SJSA1 (cell line): Measurements from ENCODE around the gene MTHFD1L. TPM values are rescaled to one million over a fixed set of nuclear protein-coding genes. Genes with fewer than 3 reads are reported as not detected.
A peak's percentile ranks its signal among the peaks of the same experiment; 100 is the strongest.
"Not testable (repeated sequence)": the region's sequence is repeated elsewhere in the genome, so short reads cannot be mapped to it uniquely, and the experiment has no call there.

Experiments used
- DNase-seq, 2 experiments: peaks; one replicate each; pipeline ENCODE4 v3.0.0-alpha.2; 2015 to 2020; ENCODE audit warnings: low spot score in 2 of 2, low read depth in 1 of 2
- H3K27ac ChIP-seq: fragments of 250-450 bp; sonication (Bioruptor Pico); 2 replicates; pipeline ENCODE4 v1.5.1; 2020; ENCODE audit warnings: mild to moderate bottlenecking, moderate library complexity
- H3K27me3 ChIP-seq: fragments of 250-450 bp; sonication (Bioruptor Pico); replicated peaks from 2 replicates; pipeline ENCODE4 v1.5.1; 2020; ENCODE audit warnings: mild to moderate bottlenecking, moderate library complexity
- H3K36me3 ChIP-seq: fragments of 250-450 bp; sonication (Bioruptor Pico); 2 replicates; pipeline ENCODE4 v1.5.1; 2020; ENCODE audit warnings: mild to moderate bottlenecking
- H3K4me1 ChIP-seq: fragments of 250-450 bp; sonication (Bioruptor Pico); replicated peaks from 2 replicates; pipeline ENCODE4 v1.6.1; 2021; ENCODE audit warnings: mild to moderate bottlenecking
- H3K4me3 ChIP-seq: fragments of 250-450 bp; sonication (Bioruptor Pico); 2 replicates; pipeline ENCODE4 v1.5.1; 2020; ENCODE audit warnings: mild to moderate bottlenecking
- H3K9me3 ChIP-seq: fragments of 250-450 bp; sonication (Bioruptor Pico); replicated peaks from 2 replicates; pipeline ENCODE4 v1.5.1; 2020; ENCODE audit warnings: mild to moderate bottlenecking
- total RNA-seq: library from RNA; depleted of rRNA; stranded (reverse); fragments of >200 nt; shearing (Covaris generic); gene quantifications from 2 replicates; pipeline ENCODE4 v1.2.3, GENCODE V29; 2014

Gene MTHFD1L
- total RNA-seq, 1 experiment from 2014 or later: 24.8 TPM

- DNase-seq: no peak
- Histone ChIP-seq H3K4me3 (no peak overlapping the region), H3K36me3 (peaks cover 16% of the 10 kb centered on the region), H3K27me3 (no peaks in the 10 kb centered on the region), H3K9me3 (no peaks in the 10 kb centered on the region), H3K27ac (no peak overlapping the region), H3K4me1 (no peaks in the 10 kb centered on the region)
Measured at GRCh38 chr6:151103266-151103665, 237.8 kb downstream of the MTHFD1L start.

GRCh38 chr6:151107897-151108427, 242.5 kb downstream of the MTHFD1L start:
- DNase-seq: no peak
- peaks cover 15% of the 10 kb centered on the region for H3K27me3 ChIP-seq
- H3K27ac ChIP-seq: no peak overlapping the region
- H3K4me1 ChIP-seq: peaks cover 13% of the 10 kb centered on the region
- no peak overlapping the region for H3K4me3 ChIP-seq
- H3K36me3 ChIP-seq: peaks cover 2% of the 10 kb centered on the region; the same call in 1 of the 2 replicates
- H3K9me3 ChIP-seq: no peaks in the 10 kb centered on the region

- H3K36me3 ChIP-seq: no peaks in the 10 kb centered on the region; the same call in 1 of the 2 replicates
- no peak for DNase-seq
- H3K27ac ChIP-seq: no peak overlapping the region
- no peak overlapping the region for H3K4me3 ChIP-seq
- peaks cover 13% of the 10 kb centered on the region for H3K4me1 ChIP-seq
- H3K9me3 ChIP-seq: no peaks in the 10 kb centered on the region
- H3K27me3 ChIP-seq: peaks cover 15% of the 10 kb centered on the region
Measured at GRCh38 chr6:151108548-151108947, 243.0 kb downstream of the MTHFD1L start.

GRCh38 chr6:151109361-151109760, 243.9 kb downstream of the MTHFD1L start:
- peak; percentile 78 to 91 for DNase-seq
- Histone ChIP-seq H3K27ac (no peak overlapping the region), H3K4me1 (peaks cover 13% of the 10 kb centered on the region), H3K36me3 (no peaks in the 10 kb centered on the region), H3K4me3 (no peak overlapping the region), H3K9me3 (no peaks in the 10 kb centered on the region), H3K27me3 (peaks cover 15% of the 10 kb centered on the region)

GRCh38 chr6:151109869-151110575, 244.5 kb downstream of the MTHFD1L start:
- H3K27me3 ChIP-seq: peaks cover 15% of the 10 kb centered on the region
- peaks cover 13% of the 10 kb centered on the region for H3K4me1 ChIP-seq

GRCh38 chr6:151110576-151110905, 245.0 kb downstream of the MTHFD1L start:
- DNase-seq: no peak
- Histone ChIP-seq H3K9me3 (no peaks in the 10 kb centered on the region), H3K27ac (no peak overlapping the region), H3K4me3 (no peak overlapping the region), H3K36me3 (no peaks in the 10 kb centered on the region), H3K4me1 (peaks cover 13% of the 10 kb centered on the region), H3K27me3 (peaks cover 15% of the 10 kb centered on the region)

More at GRCh38 chr6:151109869-151110575, 244.5 kb downstream of the MTHFD1L start:
- H3K4me3 ChIP-seq: no peak overlapping the region
- H3K9me3 ChIP-seq: no peaks in the 10 kb centered on the region
- H3K36me3 ChIP-seq: no peaks in the 10 kb centered on the region
- DNase-seq: no peak
- no peak overlapping the region for H3K27ac ChIP-seq

GRCh38 chr6:151111670-151112069, 246.2 kb downstream of the MTHFD1L start:
- no peak overlapping the region for H3K27ac ChIP-seq
- DNase-seq: no peak
- H3K36me3 ChIP-seq: no peaks in the 10 kb centered on the region
- H3K4me3 ChIP-seq: no peak overlapping the region
- peaks cover 15% of the 10 kb centered on the region for H3K27me3 ChIP-seq
- H3K9me3 ChIP-seq: no peaks in the 10 kb centered on the region
- H3K4me1 ChIP-seq: peaks cover 13% of the 10 kb centered on the region

GRCh38 chr6:151112130-151112529, 246.6 kb downstream of the MTHFD1L start:
- Histone ChIP-seq H3K9me3 (no peaks in the 10 kb centered on the region), H3K27ac (no peak overlapping the region), H3K4me3 (no peak overlapping the region), H3K27me3 (peaks cover 15% of the 10 kb centered on the region), H3K36me3 (no peaks in the 10 kb centered on the region), H3K4me1 (peaks cover 13% of the 10 kb centered on the region)
- no peak for DNase-seq

- Histone ChIP-seq H3K4me1 (peaks cover 13% of the 10 kb centered on the region), H3K27me3 (peaks cover 15% of the 10 kb centered on the region)
- H3K36me3 ChIP-seq, H3K27ac ChIP-seq, H3K9me3 ChIP-seq, H3K4me3 ChIP-seq, DNase-seq: not testable (repeated sequence)
Measured at GRCh38 chr6:151112884-151113283, 247.4 kb downstream of the MTHFD1L start.

GRCh38 chr6:151113641-151114040, 248.1 kb downstream of the MTHFD1L start:
- Histone ChIP-seq H3K36me3 (no peaks in the 10 kb centered on the region), H3K9me3 (no peaks in the 10 kb centered on the region), H3K27me3 (peaks cover 15% of the 10 kb centered on the region), H3K4me3 (no peak overlapping the region), H3K27ac (no peak overlapping the region), H3K4me1 (peaks cover 13% of the 10 kb centered on the region)
- DNase-seq: no peak

GRCh38 chr6:151118461-151119123, 253.1 kb downstream of the MTHFD1L start:
- Histone ChIP-seq H3K4me1 (no peaks in the 10 kb centered on the region), H3K27ac (no peak overlapping the region), H3K9me3 (no peaks in the 10 kb centered on the region), H3K4me3 (no peak overlapping the region), H3K27me3 (no peaks in the 10 kb centered on the region), H3K36me3 (no peaks in the 10 kb centered on the region)
- no peak for DNase-seq

GRCh38 chr6:151119823-151120524, 254.5 kb downstream of the MTHFD1L start:
- Histone ChIP-seq H3K36me3 (no peaks in the 10 kb centered on the region), H3K4me1 (no peaks in the 10 kb centered on the region), H3K4me3 (no peak overlapping the region), H3K27ac (no peak overlapping the region), H3K9me3 (no peaks in the 10 kb centered on the region), H3K27me3 (no peaks in the 10 kb centered on the region)
- DNase-seq: no peak

- Histone ChIP-seq H3K9me3 (no peaks in the 10 kb centered on the region), H3K4me3 (no peak overlapping the region), H3K36me3 (no peaks in the 10 kb centered on the region), H3K27me3 (no peaks in the 10 kb centered on the region), H3K27ac (no peak overlapping the region), H3K4me1 (peaks cover 9% of the 10 kb centered on the region)
- DNase-seq: no peak
Measured at GRCh38 chr6:151121900-151122299, 256.4 kb downstream of the MTHFD1L start.

GRCh38 chr6:151123641-151124040, 258.1 kb downstream of the MTHFD1L start:
- not testable (repeated sequence) for DNase-seq, H3K27ac ChIP-seq, H3K9me3 ChIP-seq, H3K36me3 ChIP-seq, H3K4me3 ChIP-seq, H3K4me1 ChIP-seq, H3K27me3 ChIP-seq
